ACHN (cell line): ENCODE results near the gene ADAM12.

Experiments
- DNase-seq: peaks from one replicate; pipeline ENCODE4 v3.0.0-alpha.2; 2015
- in situ Hi-C: cut with HindIII; loops from 2 replicates; pipeline ENCODE4 v1.10.0; 2017; ENCODE audit warnings: low sequenced_read_pairs, low pct_ligation_motif_present, low pct_unique_long_range_greater_than_20kb

ADAM12 gene

GRCh38 chr10:126046831-126047230 lies 341.4 kb downstream of the ADAM12 start:
- in situ Hi-C loops, result no loop called here
- DNase-seq, result no peak

GRCh38 chr10:126045861-126046260 lies 342.4 kb downstream of the ADAM12 start:
- in situ Hi-C loops, result no loop called here
- DNase-seq, result no peak

DNA sequence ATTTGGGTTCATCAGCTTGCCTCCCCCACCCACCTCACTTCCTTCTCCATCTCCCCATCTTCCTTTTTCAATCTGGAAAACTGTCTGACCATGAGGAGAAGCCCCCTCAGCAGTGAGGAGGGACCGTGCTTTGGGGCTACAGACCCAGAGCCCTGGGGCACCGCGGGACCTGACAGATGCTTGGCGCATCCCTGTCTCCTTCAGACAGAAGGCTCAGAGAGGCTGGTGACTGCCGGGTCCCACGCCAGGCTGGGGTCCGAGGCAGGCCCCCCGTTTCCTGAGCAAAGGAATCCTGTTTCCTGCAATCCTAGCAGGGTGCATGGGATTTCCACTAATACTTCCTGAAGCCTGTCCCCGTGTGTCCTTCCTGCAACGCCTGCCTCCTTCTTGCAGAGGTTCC lies 344.9 kb downstream of the ADAM12 start:
- in situ Hi-C loops, result no loop called here
- no peak for DNase-seq

GRCh38 chr10:126042906-126043305 lies 345.4 kb downstream of the ADAM12 start:
- DNase-seq, result no peak

DNA sequence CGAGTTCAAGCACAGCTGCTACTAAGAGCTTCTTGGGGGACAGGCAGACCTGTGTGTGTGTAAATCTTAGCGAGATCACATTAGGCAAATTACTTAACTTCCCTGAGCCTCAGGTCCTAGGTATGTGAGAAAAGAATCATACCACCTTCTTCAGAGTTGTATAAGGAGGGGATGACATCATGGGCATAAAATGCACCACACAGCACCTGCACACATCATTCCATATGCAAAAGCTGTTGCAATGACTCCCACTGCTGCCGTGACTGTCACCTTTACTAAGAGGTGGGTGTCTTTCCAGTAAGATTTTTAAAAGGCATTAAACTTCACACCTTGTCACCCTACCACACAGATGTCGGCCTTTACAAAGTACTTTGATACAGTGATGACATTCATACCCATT lies 345.9 kb downstream of the ADAM12 start:
- in situ Hi-C loops, result no loop called here
- DNase-seq, result no peak

More at GRCh38 chr10:126042906-126043305, 345.4 kb downstream of the ADAM12 start:
- in situ Hi-C loops, result no loop called here

DNA sequence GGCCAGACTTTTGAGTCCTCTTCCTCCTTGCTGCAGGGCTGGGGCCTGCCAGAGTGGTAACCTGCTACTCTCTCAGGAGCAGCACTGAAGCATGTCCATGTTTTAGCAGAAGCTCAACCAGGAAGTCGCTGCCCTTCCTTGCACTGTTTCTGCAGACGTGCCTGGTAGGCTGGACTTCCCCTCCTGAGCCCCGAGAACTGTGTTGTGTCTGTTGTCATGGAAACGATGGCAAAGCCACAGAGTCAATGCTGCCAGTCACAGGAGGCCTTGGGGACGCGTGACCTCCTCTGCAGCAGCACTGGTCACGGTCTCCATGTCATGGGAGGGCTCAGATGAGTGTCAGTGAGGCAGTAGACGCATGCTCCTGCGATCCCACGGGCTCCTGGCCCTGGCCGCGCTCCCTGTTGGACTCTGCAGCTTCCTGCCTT lies 346.5 kb downstream of the ADAM12 start:
- DNase-seq, result peak; percentile 88
- in situ Hi-C loops, result no loop called here

- in situ Hi-C loops, result no loop called here
- no peak for DNase-seq
These were observed 347.2 kb downstream of the ADAM12 start for GRCh38 chr10:126041117-126041516.

GRCh38 chr10:126037946-126038345 lies 350.3 kb downstream of the ADAM12 start:
- in situ Hi-C loops, result no loop called here
- DNase-seq, result no peak

- no peak for DNase-seq
- in situ Hi-C loops, result no loop called here
These were observed 351.8 kb downstream of the ADAM12 start for GRCh38 chr10:126036515-126036914.

GRCh38 chr10:126034586-126034985 lies 353.7 kb downstream of the ADAM12 start:
- in situ Hi-C loops, result no loop called here
- no peak for DNase-seq

GRCh38 chr10:126029999-126030398 lies 358.3 kb downstream of the ADAM12 start:
- no peak for DNase-seq
- in situ Hi-C loops, result no loop called here

GRCh38 chr10:126027692-126028091 lies 360.6 kb downstream of the ADAM12 start:
- in situ Hi-C loops, result no loop called here
- no peak for DNase-seq

DNA sequence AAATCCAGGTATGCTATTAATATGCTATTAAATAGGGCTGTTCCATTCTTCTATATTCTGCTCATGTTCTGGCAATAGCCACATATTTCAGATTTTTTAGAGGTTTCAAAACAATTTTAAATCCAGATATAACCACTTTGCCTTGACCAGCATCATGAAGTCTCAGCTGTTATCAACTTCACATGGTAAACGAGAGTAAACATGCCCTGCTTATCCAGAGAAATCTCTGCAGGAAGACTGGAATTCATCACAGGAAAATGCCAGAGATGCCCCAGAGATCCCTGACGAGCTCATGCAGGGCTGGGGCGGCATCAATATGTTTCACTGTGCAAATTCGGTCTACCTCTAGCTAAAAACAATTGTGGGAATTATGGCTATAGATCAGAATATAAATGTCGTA lies 365.4 kb downstream of the ADAM12 start:
- in situ Hi-C loops, result no loop called here
- DNase-seq, result no peak

GRCh38 chr10:126021833-126022500 lies 366.3 kb downstream of the ADAM12 start:
- no peak for DNase-seq
- in situ Hi-C loops, result no loop called here

- DNase-seq, result no peak
- in situ Hi-C loops, result no loop called here
These were observed 370.2 kb downstream of the ADAM12 start for GRCh38 chr10:126017961-126018560.

GRCh38 chr10:126016882-126017281 lies 371.4 kb downstream of the ADAM12 start:
- in situ Hi-C loops, result no loop called here
- DNase-seq, result no peak

DNA sequence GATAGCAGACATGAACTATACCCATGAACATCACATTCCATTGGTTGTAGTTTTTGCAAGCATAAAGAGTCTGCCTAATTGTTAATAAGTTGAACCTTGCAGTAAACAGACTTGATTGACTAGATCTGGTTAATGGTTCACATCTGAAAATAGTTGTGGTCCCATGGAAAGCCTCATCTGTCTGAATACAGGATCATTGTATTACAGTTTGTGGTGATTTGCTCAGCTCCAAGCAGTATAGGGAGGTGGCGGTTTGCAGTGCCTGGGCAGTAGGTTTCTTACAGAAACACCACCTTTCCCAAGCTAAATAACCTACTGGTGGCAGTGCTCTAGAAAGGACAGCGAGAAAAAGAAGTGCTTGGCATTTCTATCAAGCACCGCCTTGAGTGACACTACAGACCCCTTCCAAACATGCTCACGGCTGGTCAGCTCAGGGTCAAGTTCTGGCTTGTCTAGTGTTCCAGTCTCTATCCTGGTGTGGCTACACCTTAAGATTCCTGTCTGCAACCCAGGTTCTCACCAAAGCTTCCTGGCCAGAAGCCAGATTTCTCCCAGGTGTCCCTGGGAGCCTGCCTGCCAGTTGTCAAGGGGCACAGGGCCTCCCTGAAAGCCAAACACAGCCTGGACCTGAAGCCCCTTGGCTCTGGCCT lies 372.0 kb downstream of the ADAM12 start:
- in situ Hi-C loops, result no loop called here
- no peak for DNase-seq

- DNase-seq, result no peak
- in situ Hi-C loops, result no loop called here
These were observed 372.9 kb downstream of the ADAM12 start for GRCh38 chr10:126015413-126015812.

DNA sequence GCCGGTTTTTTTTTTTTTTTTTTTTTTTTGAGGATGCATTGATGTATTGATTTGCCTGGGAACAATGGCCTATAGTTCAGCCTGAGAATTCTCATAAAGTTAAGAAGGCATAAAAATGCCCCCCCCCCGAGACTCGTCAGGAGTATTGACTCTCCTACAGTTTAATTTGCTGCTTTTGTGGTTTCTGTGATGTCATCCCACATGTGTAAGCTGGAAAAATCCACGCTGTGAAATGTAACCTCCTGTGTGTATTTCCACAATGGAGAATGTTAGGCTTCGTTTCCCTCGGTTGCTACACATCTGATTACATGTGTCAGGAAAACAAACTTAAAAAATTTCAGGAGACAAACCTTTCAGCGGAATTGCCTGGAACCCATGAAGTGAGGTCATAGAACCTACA lies 374.0 kb downstream of the ADAM12 start:
- in situ Hi-C loops, result no loop called here
- DNase-seq, result no peak
